Measurements from ENCODE around the gene NPEPL1. TPM values are rescaled to one million over a fixed set of nuclear protein-coding genes. Genes with fewer than 3 reads are reported as not detected.

The NPEPL1 gene
- total and polyA plus RNA-seq, 2 donors = 14.8 to 59.1 TPM

- Histone ChIP-seq H3K4me1 (ENCODE audit: insufficient read depth) (no peaks in the 10 kb centered on the region), H3K4me3 (ENCODE audit: low read depth, low read length) (no peak overlapping the region), H3K27ac (ENCODE audit: low read depth) (no peak overlapping the region), H3K36me3 (ENCODE audit: insufficient read depth) (peaks cover 3% of the 10 kb centered on the region)
- DNase-seq (ENCODE audit: extremely low spot score) = no peak
- 88% methylated on average over 11 of the region's 11 CpGs for WGBS
Observed at GRCh38 chr20:58682656-58683531, 9.7 kb upstream of the NPEPL1 start.

- 96% methylated on average over 2 of the region's 2 CpGs for whole genome bisulfite sequencing
- peaks cover 3% of the 10 kb centered on the region for H3K36me3 ChIP-seq (ENCODE audit: insufficient read depth)
- no peaks in the 10 kb centered on the region for H3K4me1 ChIP-seq (ENCODE audit: insufficient read depth)
- no peak overlapping the region for H3K27ac ChIP-seq (ENCODE audit: low read depth)
- DNase-seq (ENCODE audit: extremely low spot score) = no peak
- no peak overlapping the region for H3K4me3 ChIP-seq (ENCODE audit: low read depth, low read length)
Observed at GRCh38 chr20:58684291-58684690, 8.3 kb upstream of the NPEPL1 start.

GRCh38 chr20:58685988-58686387 is 6.6 kb upstream of the NPEPL1 start:
- H3K4me1 ChIP-seq (ENCODE audit: insufficient read depth) = no peaks in the 10 kb centered on the region
- DNase-seq (ENCODE audit: extremely low spot score) = no peak
- WGBS = 92% methylated on average over 5 of the region's 5 CpGs

GRCh38 chr20:58688414-58688813 is 4.2 kb upstream of the NPEPL1 start:
- no peak for DNase-seq (ENCODE audit: extremely low spot score)
- Histone ChIP-seq H3K4me1 (ENCODE audit: insufficient read depth) (no peaks in the 10 kb centered on the region), H3K36me3 (ENCODE audit: insufficient read depth) (no peaks in the 10 kb centered on the region), H3K4me3 (ENCODE audit: low read depth, low read length) (no peak overlapping the region), H3K27ac (ENCODE audit: low read depth) (no peak overlapping the region)
- WGBS = 87% methylated on average over 4 of the region's 4 CpGs

More at GRCh38 chr20:58685988-58686387, 6.6 kb upstream of the NPEPL1 start:
- Histone ChIP-seq H3K27ac (ENCODE audit: low read depth) (no peak overlapping the region), H3K36me3 (ENCODE audit: insufficient read depth) (no peaks in the 10 kb centered on the region), H3K4me3 (ENCODE audit: low read depth, low read length) (no peak overlapping the region)

GRCh38 chr20:58688840-58689239 is 3.8 kb upstream of the NPEPL1 start:
- WGBS = 58% methylated on average over 6 of the region's 6 CpGs
- no peaks in the 10 kb centered on the region for H3K4me1 ChIP-seq (ENCODE audit: insufficient read depth)
- no peak overlapping the region for H3K4me3 ChIP-seq (ENCODE audit: low read depth, low read length)
- no peak overlapping the region for H3K27ac ChIP-seq (ENCODE audit: low read depth)
- no peaks in the 10 kb centered on the region for H3K36me3 ChIP-seq (ENCODE audit: insufficient read depth)
- DNase-seq (ENCODE audit: extremely low spot score) = no peak

GRCh38 chr20:58690396-58691135 is 2.0 kb upstream of the NPEPL1 start:
- no peak for DNase-seq (ENCODE audit: extremely low spot score)
- Histone ChIP-seq H3K4me3 (ENCODE audit: low read depth, low read length) (no peak overlapping the region), H3K36me3 (ENCODE audit: insufficient read depth) (no peaks in the 10 kb centered on the region), H3K4me1 (ENCODE audit: insufficient read depth) (no peaks in the 10 kb centered on the region), H3K27ac (ENCODE audit: low read depth) (no peak overlapping the region)
- WGBS = 15% methylated on average over 7 of the region's 7 CpGs

GRCh38 chr20:58691773-58692578 is 624 bp upstream of the NPEPL1 start:
- H3K36me3 ChIP-seq (ENCODE audit: insufficient read depth) = no peaks in the 10 kb centered on the region
- H3K4me3 ChIP-seq (ENCODE audit: low read depth, low read length) = peak overlapping the region; percentile 67
- DNase-seq (ENCODE audit: extremely low spot score) = no peak
- peak overlapping the region; percentile 95 for H3K27ac ChIP-seq (ENCODE audit: low read depth)
- 61% methylated on average over 31 of the region's 31 CpGs for WGBS
- H3K4me1 ChIP-seq (ENCODE audit: insufficient read depth) = no peaks in the 10 kb centered on the region

GRCh38 chr20:58693226-58694006 is 816 bp downstream of the NPEPL1 start:
- Histone ChIP-seq H3K36me3 (ENCODE audit: insufficient read depth) (no peaks in the 10 kb centered on the region), H3K4me3 (ENCODE audit: low read depth, low read length) (peak overlapping the region; percentile 67), H3K27ac (ENCODE audit: low read depth) (no peak overlapping the region), H3K4me1 (ENCODE audit: insufficient read depth) (no peaks in the 10 kb centered on the region)
- no peak for DNase-seq (ENCODE audit: extremely low spot score)
- WGBS = 42% methylated on average over 51 of the region's 51 CpGs

- Histone ChIP-seq H3K27ac (ENCODE audit: low read depth) (no peak overlapping the region), H3K36me3 (ENCODE audit: insufficient read depth) (peaks cover 2% of the 10 kb centered on the region), H3K4me3 (ENCODE audit: low read depth, low read length) (no peak overlapping the region), H3K4me1 (ENCODE audit: insufficient read depth) (no peaks in the 10 kb centered on the region)
- WGBS = 94% methylated on average over 33 of the region's 33 CpGs
- no peak for DNase-seq (ENCODE audit: extremely low spot score)
Observed at GRCh38 chr20:58694241-58695083, 1.9 kb downstream of the NPEPL1 start.

- no peak overlapping the region for H3K4me3 ChIP-seq (ENCODE audit: low read depth, low read length)
- no peaks in the 10 kb centered on the region for H3K4me1 ChIP-seq (ENCODE audit: insufficient read depth)
- H3K36me3 ChIP-seq (ENCODE audit: insufficient read depth) = peaks cover 2% of the 10 kb centered on the region
- no peak overlapping the region for H3K27ac ChIP-seq (ENCODE audit: low read depth)
- no peak for DNase-seq (ENCODE audit: extremely low spot score)
- WGBS = 94% methylated on average over 9 of the region's 9 CpGs
Observed at GRCh38 chr20:58695084-58695722, 2.6 kb downstream of the NPEPL1 start.

GRCh38 chr20:58695895-58696375 is 3.3 kb downstream of the NPEPL1 start:
- Histone ChIP-seq H3K4me1 (ENCODE audit: insufficient read depth) (no peaks in the 10 kb centered on the region), H3K4me3 (ENCODE audit: low read depth, low read length) (no peak overlapping the region), H3K36me3 (ENCODE audit: insufficient read depth) (peaks cover 3% of the 10 kb centered on the region), H3K27ac (ENCODE audit: low read depth) (no peak overlapping the region)
- 90% methylated on average over 10 of the region's 10 CpGs for WGBS
- no peak for DNase-seq (ENCODE audit: extremely low spot score)
